Gastroesophageal sphincter (tissue), 3 donors: ENCODE measurements around the gene HIVEP3.

ENCODE experiments used
- CTCF ChIP-seq, 4 experiments: fragments of 200-600 bp in 2 of 4; fragments of 450-650 bp in 2 of 4; sonication (generic) in 1 of 4; IDR thresholded peaks; one replicate each; pipeline ENCODE4 v1.5.1; 2017 to 2019; ENCODE audit warnings: antibody characterized with exemption in 4 of 4, mild to moderate bottlenecking in 2 of 4, moderate library complexity in 2 of 4
- POLR2A ChIP-seq, 2 donors: fragments of 450-650 bp; IDR thresholded peaks; one replicate each; pipeline ENCODE4 v1.6.1; 2017; ENCODE audit warnings: antibody characterized with exemption in 2 of 2, mild to moderate bottlenecking in 2 of 2, moderate library complexity in 1 of 2

DNA sequence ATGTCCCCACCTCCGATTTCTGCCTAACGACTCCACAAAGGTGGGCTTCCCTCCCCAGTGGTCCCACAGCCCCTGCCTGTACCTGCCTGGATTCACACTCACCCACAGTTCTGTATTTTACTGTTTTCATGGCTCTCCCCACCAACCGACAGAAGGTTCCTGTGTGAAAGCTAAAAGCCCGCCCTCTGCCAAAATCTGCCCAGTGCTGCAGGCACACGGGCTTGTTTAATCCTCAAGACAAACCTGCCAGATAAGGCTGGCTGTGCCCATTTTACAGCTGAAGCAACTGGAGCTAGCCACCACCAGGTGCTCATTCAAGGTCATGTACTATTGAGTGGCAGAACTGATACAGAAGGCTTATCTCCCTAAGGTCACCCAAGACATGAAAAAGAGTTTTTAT lies 114.5 kb downstream of the HIVEP3 start:
- TF ChIP-seq CTCF (IDR thresholded peaks at IDR 0.05) (no peak), POLR2A (IDR thresholded peaks at IDR 0.05) (no peak)
